CD4-positive, alpha-beta T cell treated with Interleukin-1 beta for 1 hour (primary cell): ENCODE measurements around the gene TTYH2.

Experiments used
- DNase-seq, 2 donors: peaks; one replicate each; pipeline ENCODE4 v3.0.0-alpha.2; 2020 to 2022

Gene TTYH2

DNA sequence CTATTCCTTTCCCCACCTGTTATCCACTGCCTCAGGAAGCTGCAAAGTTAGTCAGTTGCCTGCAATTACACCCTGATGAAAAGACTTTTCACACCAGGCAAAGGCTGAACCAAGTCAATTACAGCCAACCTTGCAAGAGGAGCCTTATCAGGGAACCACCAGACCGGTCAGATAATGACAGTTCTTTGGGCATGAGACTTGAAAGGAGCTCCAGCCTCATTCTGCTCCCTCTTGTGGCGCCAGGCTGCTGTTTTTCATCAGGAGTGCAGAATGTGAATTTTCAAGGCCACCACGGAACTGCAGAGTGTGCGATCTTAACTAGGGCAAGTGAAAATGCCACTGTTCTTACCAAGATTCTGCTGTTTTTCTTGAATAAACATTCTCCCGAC lies 83.2 kb downstream of the TTYH2 start:
- peak; percentile 47 to 59 for DNase-seq

DNA sequence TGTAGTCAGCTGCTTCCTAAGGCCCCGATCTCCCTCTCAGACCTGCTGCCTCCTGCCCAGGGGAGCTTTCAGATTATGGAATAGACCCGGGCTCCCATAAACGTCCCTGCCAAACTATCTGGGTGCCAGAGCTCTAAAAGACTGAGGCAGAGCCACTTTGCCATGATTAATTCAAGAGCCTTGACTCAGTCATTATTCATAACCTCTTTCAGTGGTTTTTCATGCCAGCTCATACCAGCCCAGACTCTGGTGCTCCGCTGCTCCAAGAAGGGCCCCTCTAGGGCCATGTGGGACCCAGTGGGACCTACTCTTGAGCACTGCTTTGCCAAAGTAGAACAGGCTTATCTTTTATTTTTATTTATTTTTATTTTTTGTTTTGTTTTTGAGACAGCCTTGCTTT lies 84.6 kb downstream of the TTYH2 start:
- DNase-seq: no peak

DNA sequence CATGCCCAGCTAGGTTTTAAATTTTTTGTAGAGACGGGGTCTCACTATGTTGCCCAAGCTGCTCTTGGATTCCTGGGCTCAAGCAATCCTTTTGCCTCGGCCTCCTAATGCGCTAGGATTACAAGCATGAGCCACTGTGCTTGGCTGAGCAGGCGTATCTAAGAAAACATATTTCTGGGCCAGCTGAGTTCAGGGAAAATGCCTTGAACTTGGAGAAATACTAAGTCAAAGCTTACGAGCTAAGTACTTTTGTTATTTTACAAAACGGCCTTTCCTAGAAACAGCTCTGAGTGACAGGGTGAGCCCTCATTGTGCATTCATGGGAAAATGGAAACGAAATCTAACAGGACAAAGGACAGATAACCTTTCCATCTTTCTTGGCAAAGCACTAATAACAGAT lies 85.4 kb downstream of the TTYH2 start:
- no peak for DNase-seq

DNA sequence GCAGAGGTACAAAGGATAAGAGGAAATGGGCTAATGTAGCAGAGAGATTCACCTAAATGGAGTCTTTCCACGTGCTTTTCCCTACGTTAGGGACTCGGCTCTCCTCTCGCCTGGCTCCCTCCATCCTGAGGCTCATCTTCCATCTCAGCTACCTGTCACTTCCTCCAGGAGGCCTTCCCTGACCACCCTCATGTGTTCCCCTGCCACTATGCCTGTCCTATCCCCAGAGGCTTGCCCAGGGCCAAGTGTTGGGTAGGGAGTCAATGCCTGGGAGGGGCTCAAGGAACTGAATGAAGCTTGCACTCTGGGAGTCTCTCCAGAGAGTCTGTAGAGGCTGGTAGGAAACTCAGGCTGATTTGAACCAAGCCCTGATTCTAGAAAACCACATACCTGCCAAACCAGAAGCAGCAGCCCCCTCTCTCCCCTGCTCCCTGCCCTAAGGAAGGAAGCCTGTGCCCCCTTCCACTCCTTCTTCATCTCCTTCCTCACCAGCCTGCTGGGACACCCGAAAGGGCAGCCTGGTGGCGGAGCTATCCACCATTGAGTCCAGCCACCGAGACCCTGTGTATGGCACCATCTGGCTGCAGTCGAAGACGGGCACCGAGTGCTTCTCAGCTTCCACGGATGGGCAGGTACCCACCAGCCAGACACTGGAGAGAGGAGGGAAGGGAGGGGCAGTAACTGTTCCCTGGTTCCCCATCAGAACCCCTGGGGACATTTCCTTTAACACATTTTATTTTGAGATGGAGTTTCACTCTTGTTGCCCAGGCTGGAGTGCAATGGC lies 86.0 kb downstream of the TTYH2 start:
- no peak for DNase-seq

DNA sequence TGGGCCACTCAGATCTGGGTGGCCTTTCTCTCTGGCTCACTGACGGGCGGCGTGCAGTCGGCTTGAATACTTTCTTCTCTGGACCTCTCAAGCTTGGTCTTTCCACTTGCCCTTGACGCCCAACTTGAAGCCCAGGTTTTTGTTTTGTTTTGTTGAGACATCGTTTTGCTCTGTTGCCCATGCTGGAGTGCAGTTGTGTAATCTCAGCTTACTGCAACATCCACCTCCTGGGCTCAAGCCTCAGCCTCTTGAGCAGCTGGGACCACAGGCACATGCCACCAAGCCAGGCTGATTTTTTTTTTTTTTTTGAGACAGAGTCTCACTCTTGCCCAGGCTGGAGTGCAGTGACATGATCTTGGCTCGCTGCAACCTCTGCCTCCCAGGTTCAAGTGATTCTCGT lies 89.9 kb downstream of the TTYH2 start:
- no peak for DNase-seq

DNA sequence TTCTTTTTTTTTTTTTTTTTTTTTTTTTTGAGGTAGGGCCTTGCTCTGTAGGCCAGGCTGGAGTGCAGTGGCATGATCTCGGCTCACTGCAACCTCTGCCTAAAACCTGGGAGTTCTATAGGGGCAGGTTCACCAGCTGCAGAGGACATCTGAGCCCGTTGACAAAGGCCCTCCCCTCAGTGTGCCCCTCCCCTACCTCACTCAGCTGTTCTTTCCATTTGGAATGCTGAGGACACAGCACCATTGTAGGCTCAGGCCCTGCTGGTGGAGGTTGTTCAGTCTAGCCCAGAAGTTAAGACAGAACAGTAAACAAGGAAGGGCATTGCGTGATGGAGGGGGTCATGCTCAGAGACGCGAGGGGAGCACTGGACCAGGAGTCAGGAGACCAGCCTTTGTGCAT lies 90.8 kb downstream of the TTYH2 start:
- no peak for DNase-seq

DNA sequence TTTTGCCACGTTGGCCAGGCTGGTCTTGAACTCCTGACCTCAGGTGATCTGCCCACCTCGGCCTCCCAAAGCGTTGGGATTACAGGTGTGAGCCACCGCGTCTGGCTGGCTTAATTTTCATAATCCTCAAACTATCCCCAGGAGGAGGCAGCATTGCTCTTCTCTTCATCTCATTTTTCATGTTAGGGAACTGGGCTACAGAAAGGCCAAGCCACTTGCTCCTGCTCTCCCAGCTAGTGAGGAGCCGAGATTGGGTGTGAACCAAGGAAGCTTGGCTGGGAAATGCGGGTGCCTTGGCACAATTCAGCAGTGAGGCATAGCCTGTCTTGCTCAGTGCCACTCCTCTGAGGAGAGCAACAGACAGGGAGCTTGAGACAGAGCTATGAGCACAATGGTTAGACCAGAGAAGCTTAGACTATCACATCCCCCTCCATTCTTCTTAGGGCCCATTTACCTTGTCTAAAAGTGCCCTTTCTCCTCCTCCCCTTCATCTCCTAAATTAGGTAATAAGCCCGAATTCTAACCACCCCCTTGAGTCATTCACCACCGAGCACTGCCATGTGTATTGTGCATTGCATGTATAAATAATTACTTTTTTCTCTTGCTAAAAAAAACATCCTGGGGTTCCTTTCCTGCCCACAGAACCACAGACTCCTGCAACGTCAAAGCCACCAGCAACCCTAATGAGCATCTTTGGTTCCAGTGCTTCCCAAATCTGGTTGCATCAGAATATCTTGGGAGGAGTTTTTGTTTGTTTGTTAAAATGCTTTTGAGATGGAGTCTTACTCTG lies 92.7 kb downstream of the TTYH2 start:
- DNase-seq: no peak

DNA sequence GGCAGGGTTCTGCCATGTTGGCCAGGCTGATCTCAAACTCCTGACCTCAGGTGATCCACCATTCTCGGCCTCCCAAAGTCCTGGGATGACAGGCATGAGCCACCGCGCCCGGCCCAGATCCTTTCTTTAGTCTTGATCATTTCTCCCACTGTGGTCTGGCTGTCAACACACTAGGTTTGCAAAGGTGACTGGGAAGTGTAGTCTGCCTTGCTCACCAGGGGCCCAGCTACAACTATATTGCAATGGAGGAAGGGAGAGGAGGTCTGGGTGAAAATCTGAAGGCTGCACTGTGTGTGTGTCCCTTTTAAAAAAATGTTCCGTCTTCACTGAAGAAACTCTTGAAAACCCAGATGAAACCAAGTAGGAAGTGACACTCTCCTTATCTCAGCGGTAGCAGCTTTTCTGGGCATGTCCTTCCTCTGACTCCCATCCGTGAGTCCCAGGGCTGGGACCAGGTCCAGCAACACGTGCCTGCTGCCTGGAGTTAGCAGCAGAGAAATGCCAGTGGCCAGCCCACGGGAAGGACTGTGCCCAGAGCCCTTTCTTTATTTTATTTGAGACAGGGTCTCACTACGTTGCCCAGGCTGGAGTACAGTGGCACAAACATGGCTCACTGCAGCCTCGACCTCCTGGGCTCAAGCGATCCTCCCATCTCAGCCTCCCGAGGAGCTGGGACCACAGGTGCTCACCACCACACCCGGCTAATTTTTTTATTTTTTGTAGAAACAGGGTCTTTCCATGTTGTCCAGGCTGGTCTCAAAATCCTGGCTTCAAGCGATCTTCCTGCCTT lies 94.8 kb downstream of the TTYH2 start:
- DNase-seq: no peak

DNA sequence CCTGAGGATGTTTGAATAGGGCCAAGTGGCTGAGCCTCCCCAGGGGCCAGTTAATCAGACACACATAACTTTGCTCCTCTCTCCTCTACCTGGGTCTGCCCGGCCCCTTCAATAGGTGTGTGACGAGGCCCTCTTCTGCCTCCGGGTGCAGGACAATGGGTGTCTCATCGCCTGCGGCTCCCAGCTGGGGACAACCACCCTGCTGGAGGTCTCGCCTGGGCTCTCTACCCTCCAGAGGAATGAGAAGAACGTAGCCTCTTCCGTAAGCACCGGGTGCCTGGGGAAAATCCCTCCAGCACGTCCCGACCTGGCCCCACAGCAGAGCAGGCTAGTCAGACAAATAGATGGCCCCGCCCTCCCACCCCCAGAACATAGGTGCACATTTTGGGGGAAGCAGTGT lies 96.5 kb downstream of the TTYH2 start:
- no peak for DNase-seq
